WERI-Rb-1 (cell line): Measurements from ENCODE around the gene NPHP4.

Experiments used
- DNase-seq: peaks from one replicate; pipeline ENCODE4 v3.0.0-alpha.2; 2020
- H3K27ac ChIP-seq: fragments of 250-450 bp; sonication (Bioruptor Pico); 2 replicates; pipeline ENCODE4 v1.5.1; 2020; ENCODE audit warnings: mild to moderate bottlenecking, moderate library complexity
- H3K27me3 ChIP-seq: fragments of 250-450 bp; sonication (Bioruptor Pico); 2 replicates; pipeline ENCODE4 v1.5.1; 2021; ENCODE audit warnings: mild to moderate bottlenecking, low read depth, moderate library complexity; ENCODE audit not compliant: insufficient read depth, severe bottlenecking
- H3K36me3 ChIP-seq: fragments of 250-450 bp; sonication (Bioruptor Pico); 2 replicates; pipeline ENCODE4 v1.5.1; 2020; ENCODE audit warnings: mild to moderate bottlenecking, moderate library complexity
- H3K4me3 ChIP-seq: 2 replicates; pipeline ENCODE4 v1.5.1; 2011; ENCODE audit warnings: low read depth, mild to moderate bottlenecking, control low read depth, low read length
- H3K9me3 ChIP-seq: fragments of 250-450 bp; sonication (Bioruptor Pico); 2 replicates; pipeline ENCODE4 v1.5.1; 2021; ENCODE audit warnings: mild to moderate bottlenecking, moderate library complexity; ENCODE audit not compliant: severe bottlenecking
- TF ChIP-seq, protein P1 (sequence below): IDR thresholded peaks from 2 replicates; pipeline ENCODE4 v1.5.1; 2011; ENCODE audit warnings: low read depth, mild to moderate bottlenecking, control low read depth, inconsistent platforms, low read length

NPHP4 gene

DNA sequence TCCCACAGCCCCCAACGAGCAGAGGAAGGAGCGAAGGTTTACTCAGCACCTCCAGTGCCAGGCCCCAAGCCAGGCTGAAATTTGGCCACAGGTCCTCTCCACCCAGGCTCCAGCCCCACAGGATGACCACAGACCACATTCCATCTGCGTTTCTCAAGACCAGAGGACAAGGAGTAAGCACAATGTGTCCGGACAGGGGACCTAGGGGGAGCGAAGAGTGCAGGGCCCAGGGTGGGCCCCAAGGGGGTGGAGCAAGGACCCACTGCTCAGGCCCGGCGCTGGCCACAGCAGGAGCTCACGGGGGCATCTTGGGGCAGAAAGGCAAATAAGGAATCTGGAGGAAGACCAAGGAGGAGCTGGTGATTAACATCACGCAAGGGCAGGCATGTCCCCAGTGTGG lies 100.5 kb downstream of the NPHP4 start:
- Histone ChIP-seq H3K4me3 (no peak overlapping the region), H3K36me3 (peaks cover 11% of the 10 kb centered on the region), H3K9me3 (no peaks in the 10 kb centered on the region), H3K27ac (no peak overlapping the region), H3K27me3 (no peaks in the 10 kb centered on the region)
- TF ChIP-seq, protein P1, sequence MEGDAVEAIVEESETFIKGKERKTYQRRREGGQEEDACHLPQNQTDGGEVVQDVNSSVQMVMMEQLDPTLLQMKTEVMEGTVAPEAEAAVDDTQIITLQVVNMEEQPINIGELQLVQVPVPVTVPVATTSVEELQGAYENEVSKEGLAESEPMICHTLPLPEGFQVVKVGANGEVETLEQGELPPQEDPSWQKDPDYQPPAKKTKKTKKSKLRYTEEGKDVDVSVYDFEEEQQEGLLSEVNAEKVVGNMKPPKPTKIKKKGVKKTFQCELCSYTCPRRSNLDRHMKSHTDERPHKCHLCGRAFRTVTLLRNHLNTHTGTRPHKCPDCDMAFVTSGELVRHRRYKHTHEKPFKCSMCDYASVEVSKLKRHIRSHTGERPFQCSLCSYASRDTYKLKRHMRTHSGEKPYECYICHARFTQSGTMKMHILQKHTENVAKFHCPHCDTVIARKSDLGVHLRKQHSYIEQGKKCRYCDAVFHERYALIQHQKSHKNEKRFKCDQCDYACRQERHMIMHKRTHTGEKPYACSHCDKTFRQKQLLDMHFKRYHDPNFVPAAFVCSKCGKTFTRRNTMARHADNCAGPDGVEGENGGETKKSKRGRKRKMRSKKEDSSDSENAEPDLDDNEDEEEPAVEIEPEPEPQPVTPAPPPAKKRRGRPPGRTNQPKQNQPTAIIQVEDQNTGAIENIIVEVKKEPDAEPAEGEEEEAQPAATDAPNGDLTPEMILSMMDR: no peak
- no peak for DNase-seq

DNA sequence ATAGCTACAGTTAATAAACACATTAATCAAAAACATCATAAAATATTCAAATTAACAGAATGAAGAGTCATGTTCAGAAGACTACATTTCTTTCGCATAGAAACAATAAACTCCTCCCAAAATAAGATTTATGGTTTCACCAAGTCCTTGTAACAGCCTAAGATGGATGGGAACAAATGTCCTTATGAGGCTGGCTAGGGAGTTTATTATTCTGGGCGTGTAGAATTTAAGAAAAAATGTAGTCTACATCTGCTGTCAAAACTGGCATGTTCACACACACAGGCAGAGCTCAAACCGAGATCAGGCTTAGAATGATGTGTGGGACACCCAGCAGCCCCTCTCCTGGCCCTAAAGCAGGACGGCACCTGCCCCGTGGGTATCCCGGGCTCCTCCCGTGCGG lies 101.1 kb downstream of the NPHP4 start:
- no peak overlapping the region for H3K4me3 ChIP-seq
- DNase-seq: no peak
- TF ChIP-seq, protein P1: no peak
- H3K27me3 ChIP-seq: no peaks in the 10 kb centered on the region
- no peak overlapping the region for H3K27ac ChIP-seq
- H3K9me3 ChIP-seq: no peaks in the 10 kb centered on the region
- peaks cover 11% of the 10 kb centered on the region for H3K36me3 ChIP-seq

DNA sequence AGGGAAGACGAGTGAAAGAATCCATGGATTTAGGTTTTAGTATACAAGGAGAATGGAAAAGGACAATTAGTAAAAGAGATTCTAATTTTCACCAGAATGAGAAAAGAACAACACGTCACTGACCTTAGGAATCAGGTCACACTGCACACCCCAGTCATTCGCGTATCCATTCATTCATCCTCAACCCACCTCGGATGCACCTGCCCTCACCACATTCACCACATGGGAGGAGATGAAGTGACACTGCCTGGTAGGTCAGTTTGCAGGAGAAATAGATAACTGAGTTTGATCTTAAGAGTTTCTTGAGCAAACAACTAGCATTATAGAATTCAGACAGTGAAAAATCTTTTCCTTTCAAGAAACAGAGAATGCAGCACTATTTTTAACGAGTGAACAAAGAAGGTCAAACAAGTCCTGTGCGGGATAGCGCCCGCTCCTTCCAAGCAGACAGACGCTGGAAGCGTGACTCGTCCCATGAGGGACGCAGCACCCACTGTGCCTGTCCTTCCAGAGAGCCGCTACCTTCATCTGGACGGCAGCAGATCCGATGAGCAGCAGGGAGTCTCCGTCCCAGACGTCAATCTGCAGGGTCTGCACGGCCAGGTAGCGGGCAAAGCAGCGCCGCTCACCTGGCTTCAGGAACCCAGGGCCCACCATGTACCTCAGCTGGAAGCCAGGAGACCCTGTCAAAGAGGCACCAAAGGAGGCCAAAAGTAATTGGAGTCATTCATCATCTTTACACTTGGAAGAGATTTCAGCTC lies 101.7 kb downstream of the NPHP4 start:
- Histone ChIP-seq H3K4me3 (no peak overlapping the region), H3K36me3 (peaks cover 9% of the 10 kb centered on the region), H3K27me3 (no peaks in the 10 kb centered on the region), H3K9me3 (no peaks in the 10 kb centered on the region), H3K27ac (no peak overlapping the region)
- TF ChIP-seq, protein P1: no peak
- DNase-seq: no peak

DNA sequence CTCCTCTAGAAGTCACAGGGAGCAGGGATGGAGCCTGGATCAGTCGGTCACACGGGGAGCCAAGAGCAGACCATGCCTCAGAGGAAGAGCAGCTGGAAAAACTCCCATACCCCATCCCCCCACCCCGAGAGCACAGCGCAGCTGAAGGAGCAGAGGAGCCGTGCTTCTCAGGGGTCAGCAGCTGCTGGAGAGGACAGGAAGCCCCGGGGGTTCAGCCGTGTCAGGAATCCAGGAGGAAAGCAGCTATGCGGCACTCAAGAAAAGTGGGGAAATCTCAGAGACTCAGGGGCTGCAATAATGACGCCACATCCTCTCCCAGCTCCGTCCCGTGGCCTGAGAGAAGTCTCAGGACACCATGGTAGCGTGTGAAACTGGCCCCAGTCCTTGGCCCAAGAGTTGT lies 102.3 kb downstream of the NPHP4 start:
- no peak for DNase-seq
- Histone ChIP-seq H3K9me3 (no peaks in the 10 kb centered on the region), H3K27ac (no peak overlapping the region), H3K36me3 (peaks cover 7% of the 10 kb centered on the region), H3K27me3 (no peaks in the 10 kb centered on the region), H3K4me3 (no peak overlapping the region)
- TF ChIP-seq, protein P1: no peak

DNA sequence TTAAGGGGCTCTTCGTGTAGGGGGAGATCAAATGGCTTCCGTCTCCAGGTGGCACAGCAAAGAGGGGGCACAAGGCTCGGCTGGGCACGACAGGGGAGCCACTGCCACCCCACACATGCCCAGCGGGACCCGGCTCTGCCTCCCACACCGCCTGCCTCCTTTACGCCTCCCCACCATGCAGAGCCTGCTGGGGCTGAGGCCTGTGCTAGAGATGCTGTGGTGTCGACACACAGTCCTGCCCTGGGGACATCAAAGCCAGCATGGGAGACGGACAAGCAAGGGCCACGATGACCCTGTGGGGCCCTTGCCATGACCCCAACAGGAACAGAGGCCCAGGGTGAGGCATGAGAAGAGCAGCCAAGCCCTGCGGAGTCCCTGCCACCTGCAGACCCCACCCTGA lies 102.8 kb downstream of the NPHP4 start:
- DNase-seq: no peak
- H3K36me3 ChIP-seq: peaks cover 7% of the 10 kb centered on the region
- H3K27me3 ChIP-seq: no peaks in the 10 kb centered on the region
- no peak overlapping the region for H3K4me3 ChIP-seq
- TF ChIP-seq, protein P1: no peak
- H3K9me3 ChIP-seq: no peaks in the 10 kb centered on the region
- H3K27ac ChIP-seq: no peak overlapping the region
